Astrocyte (in vitro differentiated cells and primary cell): ENCODE data around the gene FHIT. TPM values are rescaled to one million over a fixed set of nuclear protein-coding genes. Genes with fewer than 3 reads are reported as not detected.

Source experiments
- DNase-seq: peaks from one replicate; pipeline ENCODE4 v3.0.0-alpha.2; 2010; ENCODE audit warnings: low read depth
- FAIRE-seq: peaks from 2 replicates; lab custom pipeline; 2011; peaks lifted over from hg19 to GRCh38; lab: Jason Lieb, UNC
- H2AFZ ChIP-seq: 2 replicates; pipeline ENCODE4 v1.6.0; 2012; ENCODE audit warnings: low read depth, low read length, inconsistent platforms
- H3K27ac ChIP-seq: 2 replicates; pipeline ENCODE4 v1.5.1; 2011; ENCODE audit warnings: low read depth, low read length, inconsistent platforms
- H3K27me3 ChIP-seq: 2 replicates; pipeline ENCODE4 v1.6.0; 2011; ENCODE audit warnings: low read length, inconsistent platforms; ENCODE audit not compliant: insufficient read depth
- H3K36me3 ChIP-seq: 2 replicates; pipeline ENCODE4 v1.5.1; 2011; ENCODE audit warnings: low read length, inconsistent platforms; ENCODE audit not compliant: insufficient read depth
- H3K4me1 ChIP-seq: 2 replicates; pipeline ENCODE4 v1.5.1; 2011; ENCODE audit warnings: low read length, inconsistent platforms; ENCODE audit not compliant: insufficient read depth
- H3K4me2 ChIP-seq: 2 replicates; pipeline ENCODE4 v1.6.0; 2012; ENCODE audit warnings: low read length, inconsistent platforms
- H3K4me3 ChIP-seq: 2 replicates; pipeline ENCODE4 v1.5.1; 2011; ENCODE audit warnings: low read depth, mild to moderate bottlenecking, low read length, inconsistent platforms; ENCODE audit not compliant: insufficient read depth
- H3K79me2 ChIP-seq: 2 replicates; pipeline ENCODE4 v1.6.0; 2012; ENCODE audit warnings: mild to moderate bottlenecking, low read length, inconsistent platforms; ENCODE audit not compliant: insufficient read depth
- H3K9ac ChIP-seq: 2 replicates; pipeline ENCODE4 v1.6.0; 2012; ENCODE audit warnings: mild to moderate bottlenecking, low read length, inconsistent platforms
- H3K9me3 ChIP-seq: 2 replicates; pipeline ENCODE4 v1.5.1; 2012; ENCODE audit warnings: low read depth, mild to moderate bottlenecking, low read length, inconsistent platforms; ENCODE audit not compliant: insufficient read depth
- H4K20me1 ChIP-seq: 2 replicates; pipeline ENCODE4 v1.6.0; 2012; ENCODE audit warnings: low read length, inconsistent platforms; ENCODE audit not compliant: insufficient read depth
- H3K27ac Mint-ChIP-seq: one replicate; pipeline ENCODE4 v1.8.0; 2021; ENCODE audit warnings: mild to moderate bottlenecking, mixed read lengths; ENCODE audit not compliant: unreplicated experiment
- H3K27me3 Mint-ChIP-seq: one replicate; pipeline ENCODE4 v1.8.0; 2021; ENCODE audit warnings: low read depth, mixed read lengths; ENCODE audit not compliant: unreplicated experiment
- H3K36me3 Mint-ChIP-seq: one replicate; pipeline ENCODE4 v1.8.0; 2021; ENCODE audit warnings: low read depth, mixed read lengths; ENCODE audit not compliant: unreplicated experiment
- H3K4me1 Mint-ChIP-seq: one replicate; pipeline ENCODE4 v1.8.0; 2021; ENCODE audit warnings: low read depth, mixed read lengths; ENCODE audit not compliant: unreplicated experiment
- H3K4me3 Mint-ChIP-seq: one replicate; pipeline ENCODE4 v1.8.0; 2021; ENCODE audit warnings: mild to moderate bottlenecking, moderate library complexity, mixed read lengths; ENCODE audit not compliant: unreplicated experiment
- H3K9me3 Mint-ChIP-seq: one replicate; pipeline ENCODE4 v1.8.0; 2021; ENCODE audit warnings: mild to moderate bottlenecking, mixed read lengths; ENCODE audit not compliant: unreplicated experiment
- CTCF ChIP-seq: IDR thresholded peaks from 2 replicates; pipeline ENCODE4 v1.5.1; 2011; ENCODE audit warnings: low read depth, mild to moderate bottlenecking, inconsistent platforms, low read length, moderate library complexity; ENCODE audit not compliant: insufficient read depth
- EZH2 ChIP-seq: IDR thresholded peaks from 2 replicates; pipeline ENCODE4 v1.6.1; 2012; ENCODE audit warnings: mild to moderate bottlenecking, low read length, inconsistent platforms; ENCODE audit not compliant: insufficient read depth
- total RNA-seq: library from RNA; stranded (reverse); gene quantifications from 2 replicates; pipeline ENCODE4 v1.2.1, GENCODE V29; 2021

The FHIT gene
- total RNA-seq, 1 donor from 2014 or later: 6.7 TPM

GRCh38 chr3:60913474-60913873 lies 337.8 kb downstream of the FHIT start:
- Mint-ChIP-seq H3K4me1 (no peaks in the 10 kb centered on the region), H3K9me3 (peaks cover 2% of the 10 kb centered on the region), H3K36me3 (peaks cover 3% of the 10 kb centered on the region), H3K27me3 (no peaks in the 10 kb centered on the region), H3K27ac (no peak overlapping the region), H3K4me3 (no peak overlapping the region)
- H2AFZ ChIP-seq: no peak overlapping the region
- H3K9ac ChIP-seq: no peak overlapping the region
- H3K79me2 ChIP-seq: no peaks in the 10 kb centered on the region
- FAIRE-seq (no peak), DNase-seq (no peak)
- H3K4me3 ChIP-seq: no peak overlapping the region
- TF ChIP-seq CTCF (no peak), EZH2 (no peak)
- H3K4me1 ChIP-seq: no peaks in the 10 kb centered on the region
- H3K27ac ChIP-seq: no peak overlapping the region
- no peaks in the 10 kb centered on the region for H3K36me3 ChIP-seq
- H3K4me2 ChIP-seq: no peak overlapping the region
- no peaks in the 10 kb centered on the region for H3K9me3 ChIP-seq
- no peaks in the 10 kb centered on the region for H3K27me3 ChIP-seq
- no peaks in the 10 kb centered on the region for H4K20me1 ChIP-seq

GRCh38 chr3:60912876-60913275 lies 338.4 kb downstream of the FHIT start:
- FAIRE-seq (no peak), DNase-seq (no peak)
- no peaks in the 10 kb centered on the region for H3K27me3 ChIP-seq
- no peak overlapping the region for H3K27ac ChIP-seq
- no peak overlapping the region for H3K4me3 ChIP-seq
- H3K4me2 ChIP-seq: no peak overlapping the region
- no peaks in the 10 kb centered on the region for H4K20me1 ChIP-seq
- H3K4me1 Mint-ChIP-seq: no peaks in the 10 kb centered on the region
- H2AFZ ChIP-seq: no peak overlapping the region
- H3K36me3 ChIP-seq: no peaks in the 10 kb centered on the region
- H3K9me3 Mint-ChIP-seq: peaks cover 2% of the 10 kb centered on the region
- no peaks in the 10 kb centered on the region for H3K9me3 ChIP-seq
- TF ChIP-seq EZH2 (no peak), CTCF (no peak)
- no peaks in the 10 kb centered on the region for H3K79me2 ChIP-seq
- no peaks in the 10 kb centered on the region for H3K4me1 ChIP-seq
- no peak overlapping the region for H3K4me3 Mint-ChIP-seq
- no peaks in the 10 kb centered on the region for H3K27me3 Mint-ChIP-seq
- peaks cover 3% of the 10 kb centered on the region for H3K36me3 Mint-ChIP-seq
- no peak overlapping the region for H3K9ac ChIP-seq
- H3K27ac Mint-ChIP-seq: no peak overlapping the region

GRCh38 chr3:60912142-60912541 lies 339.1 kb downstream of the FHIT start:
- no peak for TF ChIP-seq CTCF
- H3K4me1 Mint-ChIP-seq: no peaks in the 10 kb centered on the region

More at GRCh38 chr3:60912142-60912541, 339.1 kb downstream of the FHIT start:
- Histone ChIP-seq H3K36me3 (no peaks in the 10 kb centered on the region), H2AFZ (no peak overlapping the region), H3K4me2 (no peak overlapping the region), H3K9me3 (no peaks in the 10 kb centered on the region), H3K4me1 (no peaks in the 10 kb centered on the region), H3K4me3 (no peak overlapping the region), H3K27ac (no peak overlapping the region), H3K27me3 (no peaks in the 10 kb centered on the region), H3K79me2 (no peaks in the 10 kb centered on the region), H3K9ac (no peak overlapping the region), H4K20me1 (no peaks in the 10 kb centered on the region)
- H3K36me3 Mint-ChIP-seq: peaks cover 3% of the 10 kb centered on the region
- FAIRE-seq (no peak), DNase-seq (no peak)
- H3K4me3 Mint-ChIP-seq: no peak overlapping the region
- H3K27ac Mint-ChIP-seq: no peak overlapping the region
- no peaks in the 10 kb centered on the region for H3K27me3 Mint-ChIP-seq
- H3K9me3 Mint-ChIP-seq: peaks cover 2% of the 10 kb centered on the region
